ENCODE measurements around the gene TBC1D22A.

DNA sequence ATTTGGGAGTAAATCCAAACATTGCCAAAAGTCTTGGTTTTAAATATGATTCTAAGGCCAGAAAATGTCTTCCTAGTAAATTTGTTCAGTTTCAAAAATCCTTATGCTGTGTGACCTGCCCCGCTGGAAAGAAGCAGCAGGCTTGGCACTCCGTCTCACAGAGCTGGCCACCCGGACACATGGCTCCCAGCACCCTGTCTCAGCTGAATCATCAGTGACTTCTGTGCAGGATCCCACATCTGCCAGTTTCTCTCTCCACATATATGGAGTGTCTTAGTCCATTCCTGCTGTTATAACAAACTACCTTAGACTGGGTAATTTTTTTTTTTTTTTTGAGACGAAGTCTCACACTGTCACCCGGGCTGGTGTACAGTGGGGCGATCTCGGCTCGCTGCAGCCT, 356.7 kb downstream of the TBC1D22A start:
- no peak for TF ChIP-seq POLR2A (IDR thresholded peaks at IDR 0.05; ENCODE audit: low read length)
- no peak for TF ChIP-seq GATA1 (IDR thresholded peaks at IDR 0.05; ENCODE audit: low read depth, low read length)
